GM19328 (cell line): Measurements from ENCODE around the gene CTAGE1.
"Not testable (repeated sequence)": the region's sequence is repeated elsewhere in the genome, so short reads cannot be mapped to it uniquely, and the experiment has no call there.

ENCODE experiments used
- ATAC-seq: cut with Tn5 transposase; IDR thresholded peaks from one replicate; pipeline ENCODE4 v1.9.1; 2021; ENCODE audit warnings: mild to moderate bottlenecking, moderate library complexity; ENCODE audit not compliant: unreplicated experiment

CTAGE1 gene

DNA sequence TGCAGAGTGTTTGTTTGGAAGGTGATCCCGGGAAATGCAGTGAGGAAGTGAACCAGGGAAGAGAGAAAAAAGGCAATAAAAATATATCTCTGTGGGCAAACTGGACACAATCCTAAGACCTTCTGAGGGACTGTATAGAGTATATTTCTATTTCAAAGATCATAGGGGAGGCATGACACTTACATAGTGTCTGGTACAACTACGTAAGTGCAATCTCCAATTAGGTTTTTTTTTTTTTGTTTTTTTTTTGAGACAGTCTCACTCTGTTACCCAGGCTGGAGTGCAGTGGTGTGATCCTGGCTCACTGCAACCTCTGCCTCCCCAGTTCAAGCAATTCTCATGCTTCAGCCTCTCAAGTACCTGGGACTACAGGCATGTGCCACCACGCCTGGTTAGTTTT, 24.6 kb downstream of the CTAGE1 start:
- ATAC-seq = not testable (repeated sequence)

GRCh38 chr18:22391407-22392345, 26.0 kb downstream of the CTAGE1 start:
- no peak for ATAC-seq

GRCh38 chr18:22387787-22388186, 29.9 kb downstream of the CTAGE1 start:
- no peak for ATAC-seq

GRCh38 chr18:22387364-22387763, 30.4 kb downstream of the CTAGE1 start:
- ATAC-seq = no peak

- ATAC-seq = no peak
Measured at GRCh38 chr18:22385718-22386117, 32.0 kb downstream of the CTAGE1 start.

DNA sequence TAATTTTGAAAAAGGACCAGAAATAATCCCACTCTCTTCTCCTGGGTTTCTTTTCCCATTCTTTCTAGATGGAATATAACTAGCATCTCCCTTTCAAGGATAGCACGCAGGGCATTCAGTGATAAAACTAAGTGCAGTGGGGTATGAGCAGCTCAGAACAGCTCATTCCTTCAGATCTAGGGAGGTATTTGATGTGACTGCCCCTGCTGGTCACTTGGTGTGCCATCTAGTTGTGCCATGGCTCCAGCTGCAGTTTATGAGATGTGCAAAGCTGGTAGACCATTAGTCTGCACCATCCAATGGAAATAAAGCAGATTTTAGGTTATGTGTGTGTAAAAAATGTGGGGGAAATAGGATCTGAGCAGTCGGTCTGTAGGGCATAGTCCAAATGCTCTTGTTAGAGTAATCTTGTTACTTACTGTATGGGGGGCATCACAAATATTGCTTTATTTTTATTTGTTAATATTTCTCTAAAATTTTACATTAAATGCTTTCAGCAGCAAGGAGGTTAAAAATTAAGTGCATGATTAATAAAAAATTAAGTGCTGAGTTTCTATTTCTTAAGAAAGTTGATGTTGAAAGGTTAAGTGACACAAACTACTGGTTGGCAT, 38.9 kb downstream of the CTAGE1 start:
- no peak for ATAC-seq

- ATAC-seq = no peak
Measured at GRCh38 chr18:22377769-22378168, 39.9 kb downstream of the CTAGE1 start.

DNA sequence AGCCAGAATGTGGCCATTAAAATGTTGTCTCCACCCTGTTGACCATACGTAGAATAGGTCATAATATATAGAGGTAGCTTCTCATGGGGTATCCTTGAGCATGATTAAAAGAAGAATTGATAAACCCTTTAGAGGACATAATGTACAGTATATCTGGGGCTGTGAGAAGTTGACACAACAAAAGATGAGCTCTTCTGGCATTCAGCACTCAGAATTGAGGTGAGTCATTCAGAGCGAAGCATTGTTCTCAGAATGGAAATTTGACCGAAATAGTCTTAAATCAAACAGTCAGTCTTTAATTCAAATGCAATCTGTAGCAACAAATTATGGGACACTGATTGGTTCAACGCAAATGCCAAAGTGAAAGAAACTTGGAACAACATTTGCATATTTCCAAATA, 47.3 kb downstream of the CTAGE1 start:
- no peak for ATAC-seq

GRCh38 chr18:22368021-22368420, 49.7 kb downstream of the CTAGE1 start:
- no peak for ATAC-seq

- no peak for ATAC-seq
Measured at GRCh38 chr18:22367303-22367702, 50.4 kb downstream of the CTAGE1 start.

- ATAC-seq = no peak
Measured at GRCh38 chr18:22363867-22364463, 53.8 kb downstream of the CTAGE1 start.
